Testis (tissue), 3 donors: ENCODE results near the gene POLD4. TPM values are rescaled to one million over a fixed set of nuclear protein-coding genes. Genes with fewer than 3 reads are reported as not detected.

Source experiments
- DNase-seq: peaks from one replicate; pipeline ENCODE4 v3.0.0-alpha.2; 2019
- H3K27ac ChIP-seq, 2 donors: fragments of 200-600 bp; sonication (generic); one replicate each; pipeline ENCODE4 v1.5.1; 2019
- H3K27me3 ChIP-seq: fragments of 200-600 bp; sonication (generic); one replicate; pipeline ENCODE4 v1.5.1; 2019
- H3K36me3 ChIP-seq: fragments of 200-600 bp; sonication (generic); one replicate; pipeline ENCODE4 v1.5.1; 2017; ENCODE audit warnings: low read depth; ENCODE audit errors: missing control alignments
- H3K4me1 ChIP-seq: fragments of 200-600 bp; sonication (generic); one replicate; pipeline ENCODE4 v1.5.1; 2019
- H3K4me3 ChIP-seq, 2 donors: fragments of 200-600 bp; sonication (generic); one replicate each; pipeline ENCODE4 v1.5.1; 2017 to 2019
- H3K9me3 ChIP-seq: fragments of 200-600 bp; sonication (generic); one replicate; pipeline ENCODE4 v1.5.1; 2017
- POLR2A ChIP-seq: fragments of 450-650 bp; IDR thresholded peaks from one replicate; pipeline ENCODE4 v1.6.1; 2017; ENCODE audit warnings: antibody characterized with exemption, mild to moderate bottlenecking, moderate library complexity
- WGBS, 2 donors: methylation state at CpG; one replicate each; pipeline ENCODE4 v1.1.5; 2018; 5-methylcytosine and 5-hydroxymethylcytosine counted together
- intact Hi-C: fragments of 100-400 bp; cut with DNase I; formaldehyde crosslinking; loops from one replicate; pipeline ENCODE4 v1.15.1; 2023; ENCODE audit warnings: low total_unique reads
- polyA plus RNA-seq: library from polyadenylated mRNA; stranded (reverse); fragments of 350-450 nt; fragmentation: Illumina TruSeq; extraction: RNeasy Lipid Tissue Mini Kit (QIAGEN cat#74804); gene quantifications from one replicate; pipeline ENCODE4 v1.2.3, GENCODE V29; 2014; ENCODE audit warnings: low read depth, low replicate concordance; ENCODE audit not compliant: insufficient read depth
- total RNA-seq, 2 donors: library from RNA; depleted of rRNA; stranded (reverse); fragments of >200 nt; gene quantifications; one replicate each; pipeline ENCODE4 v1.2.3, GENCODE V29; 2016
- TF ChIP-seq, protein P1 (sequence below), 3 experiments: fragments of 450-650 bp in 2 of 3; fragments of 200-600 bp in 1 of 3; sonication (generic) in 1 of 3; IDR thresholded peaks; one replicate each; pipeline ENCODE4 v1.5.1; 2016 to 2019; ENCODE audit warnings: antibody characterized with exemption in 3 of 3, mild to moderate bottlenecking in 2 of 3, moderate library complexity in 1 of 3

The POLD4 gene
- total and polyA plus RNA-seq, 3 donors from 2014 or later, result 53.8 to 59.1 (median 54.6) TPM

DNA sequence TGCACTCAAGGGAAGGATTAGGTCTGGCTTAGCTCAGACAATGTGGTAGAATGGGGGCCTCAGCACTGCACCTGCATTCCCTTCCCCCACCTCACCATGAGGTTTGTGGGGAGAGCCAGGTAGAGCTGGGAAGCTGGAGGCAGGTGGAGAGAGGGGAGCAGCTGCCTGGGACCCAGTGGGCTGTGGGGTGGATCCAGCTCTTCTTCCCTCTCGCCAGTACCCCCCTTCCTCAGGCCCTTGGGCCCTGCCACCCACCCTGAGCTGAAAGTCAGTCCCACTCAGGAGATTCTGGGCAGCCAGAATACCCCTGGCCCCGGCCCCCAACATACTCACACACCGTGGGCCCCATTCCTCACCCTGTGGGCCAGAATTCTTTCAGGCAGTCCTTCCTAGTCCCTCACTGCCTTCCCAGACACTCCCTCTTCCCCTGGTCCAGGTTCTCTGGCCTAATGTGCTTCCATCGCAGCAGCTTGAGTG, 3.1 kb upstream of the POLD4 start:
- no peak for TF ChIP-seq POLR2A
- TF ChIP-seq, protein P1, sequence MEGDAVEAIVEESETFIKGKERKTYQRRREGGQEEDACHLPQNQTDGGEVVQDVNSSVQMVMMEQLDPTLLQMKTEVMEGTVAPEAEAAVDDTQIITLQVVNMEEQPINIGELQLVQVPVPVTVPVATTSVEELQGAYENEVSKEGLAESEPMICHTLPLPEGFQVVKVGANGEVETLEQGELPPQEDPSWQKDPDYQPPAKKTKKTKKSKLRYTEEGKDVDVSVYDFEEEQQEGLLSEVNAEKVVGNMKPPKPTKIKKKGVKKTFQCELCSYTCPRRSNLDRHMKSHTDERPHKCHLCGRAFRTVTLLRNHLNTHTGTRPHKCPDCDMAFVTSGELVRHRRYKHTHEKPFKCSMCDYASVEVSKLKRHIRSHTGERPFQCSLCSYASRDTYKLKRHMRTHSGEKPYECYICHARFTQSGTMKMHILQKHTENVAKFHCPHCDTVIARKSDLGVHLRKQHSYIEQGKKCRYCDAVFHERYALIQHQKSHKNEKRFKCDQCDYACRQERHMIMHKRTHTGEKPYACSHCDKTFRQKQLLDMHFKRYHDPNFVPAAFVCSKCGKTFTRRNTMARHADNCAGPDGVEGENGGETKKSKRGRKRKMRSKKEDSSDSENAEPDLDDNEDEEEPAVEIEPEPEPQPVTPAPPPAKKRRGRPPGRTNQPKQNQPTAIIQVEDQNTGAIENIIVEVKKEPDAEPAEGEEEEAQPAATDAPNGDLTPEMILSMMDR (IDR thresholded peaks at IDR 0.05), result no peak
- no peaks in the 10 kb centered on the region for H3K9me3 ChIP-seq
- H3K4me3 ChIP-seq, result no peak overlapping the region
- intact Hi-C loops, result no loop called here
- no peaks in the 10 kb centered on the region for H3K36me3 ChIP-seq
- no peaks in the 10 kb centered on the region for H3K27me3 ChIP-seq
- peaks cover 40% of the 10 kb centered on the region for H3K4me1 ChIP-seq
- H3K27ac ChIP-seq, result peak overlapping the region in 1 of 2 donors; percentile 97
- DNase-seq, result no peak
- WGBS, 2 donors, result 55 to 62% methylated on average over 4 of the region's 4 CpGs

DNA sequence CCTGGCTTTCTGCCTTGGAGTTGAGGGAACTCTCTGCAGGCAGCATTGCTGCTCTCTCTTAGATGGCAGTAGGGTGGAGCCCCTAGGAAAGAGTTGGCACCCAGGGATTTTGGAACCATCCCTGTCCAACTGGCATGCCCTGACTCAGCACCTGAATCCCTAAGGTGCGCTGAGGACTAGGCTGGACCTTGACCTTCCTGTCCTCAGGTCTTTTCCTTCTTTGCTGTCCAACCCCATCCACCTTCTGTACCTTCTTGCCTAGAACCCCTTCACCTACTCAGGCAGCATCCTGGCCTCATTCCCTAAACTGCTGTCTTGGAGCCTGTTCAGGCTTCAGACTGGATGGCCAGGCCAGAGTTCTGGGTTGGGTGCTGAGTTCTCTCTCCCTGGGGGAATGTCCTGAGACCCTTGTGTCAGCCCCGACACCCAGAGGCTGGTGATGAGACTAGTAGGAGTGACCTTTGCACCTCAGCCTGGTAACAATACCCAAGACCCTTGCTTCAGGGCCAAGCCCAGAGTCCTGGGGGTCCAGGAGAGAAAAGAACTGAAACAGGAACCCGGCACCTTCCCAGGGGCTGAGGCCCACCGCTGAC, 2.5 kb upstream of the POLD4 start:
- no peak for TF ChIP-seq POLR2A
- TF ChIP-seq, protein P1 (IDR thresholded peaks at IDR 0.05), result no peak
- Histone ChIP-seq H3K27me3 (no peaks in the 10 kb centered on the region), H3K36me3 (no peaks in the 10 kb centered on the region), H3K27ac (peak overlapping the region; percentile 8 to 97), H3K4me1 (peaks cover 43% of the 10 kb centered on the region), H3K4me3 (no peak overlapping the region), H3K9me3 (no peaks in the 10 kb centered on the region)
- intact Hi-C loops, result no loop called here
- 85% methylated on average over 2 to 4 of the region's 4 CpGs for WGBS, 2 donors
- DNase-seq, result no peak

DNA sequence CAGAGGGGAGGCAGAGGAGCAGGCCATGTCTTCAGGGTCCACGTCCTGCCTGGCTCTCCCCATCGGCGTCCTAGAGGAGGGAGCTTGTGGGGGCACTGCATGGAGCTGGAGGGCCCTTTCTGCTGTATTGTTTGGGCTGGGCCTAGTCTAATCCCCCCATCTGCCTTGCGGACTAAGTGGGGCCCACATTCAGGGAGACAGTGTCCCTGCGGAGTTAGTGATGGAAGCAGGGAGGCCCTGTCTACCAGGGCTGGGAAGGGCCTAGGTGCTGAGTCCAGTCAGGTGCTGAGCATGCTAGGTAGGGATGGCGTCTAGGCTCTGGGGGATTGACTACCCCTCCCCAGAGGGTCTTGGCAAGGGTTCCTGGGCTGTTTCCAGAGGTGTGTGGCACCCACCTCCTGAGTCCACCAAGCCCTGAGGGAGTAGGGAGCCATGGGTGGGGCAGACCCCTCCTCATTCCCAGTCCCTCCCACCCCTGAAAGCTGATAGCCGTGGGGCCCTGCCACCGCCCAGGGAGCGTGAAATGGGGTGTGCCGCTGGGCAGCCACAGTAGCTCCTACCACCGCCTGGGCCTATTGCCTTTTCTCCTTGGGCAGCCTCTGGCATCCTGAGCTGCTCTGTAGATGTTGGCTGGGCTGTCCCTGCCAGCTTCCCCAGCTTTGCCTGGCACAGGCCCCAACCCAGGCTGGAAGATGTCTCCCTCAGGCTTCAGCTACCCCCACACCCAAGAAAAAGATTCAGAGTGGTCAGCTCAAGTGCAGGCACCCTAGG, 1.9 kb upstream of the POLD4 start:
- Histone ChIP-seq H3K36me3 (no peaks in the 10 kb centered on the region), H3K27me3 (no peaks in the 10 kb centered on the region), H3K27ac (peak overlapping the region; percentile 56 to 97), H3K4me1 (peaks cover 43% of the 10 kb centered on the region), H3K9me3 (no peaks in the 10 kb centered on the region), H3K4me3 (no peak overlapping the region)
- no peak for DNase-seq
- 76 to 78% methylated on average over 6 to 11 of the region's 11 CpGs for WGBS, 2 donors
- intact Hi-C loops, result no loop called here
- TF ChIP-seq, protein P1 (IDR thresholded peaks at IDR 0.05), result no peak
- TF ChIP-seq POLR2A, result no peak

- H3K9me3 ChIP-seq, result no peaks in the 10 kb centered on the region
- WGBS, 2 donors, result 3 to 13% methylated on average over 5 to 8 of the region's 8 CpGs
- TF ChIP-seq POLR2A, result no peak
- TF ChIP-seq, protein P1 (IDR thresholded peaks at IDR 0.05), result peak in 1 of 3 experiments; percentile 6
- intact Hi-C loops, result loop anchor here (5.0 kb wide), 1 partner anchor 33 kb away; no protein-coding TSS in a partner anchor
- H3K27me3 ChIP-seq, result no peaks in the 10 kb centered on the region
- H3K4me1 ChIP-seq, result peaks cover 43% of the 10 kb centered on the region
- DNase-seq, result peak; percentile 75
- no peaks in the 10 kb centered on the region for H3K36me3 ChIP-seq
- H3K4me3 ChIP-seq, result peak overlapping the region in 1 of 2 donors; percentile 78
- H3K27ac ChIP-seq, result peak overlapping the region; percentile 95 to 97
Measured at GRCh38 chr11:67354075-67355022, 1.0 kb upstream of the POLD4 start.
